ENCODE results near the gene SNAPIN. TPM values are rescaled to one million over a fixed set of nuclear protein-coding genes. Genes with fewer than 3 reads are reported as not detected.
A peak's percentile ranks its signal among the peaks of the same experiment; 100 is the strongest.

Gene SNAPIN
- total RNA-seq, 4 donors from 2014 or later: 10.5 to 38.4 (median 27.4) TPM

GRCh38 chr1:153612755-153613331 lies 45.7 kb upstream of the SNAPIN start, which contains the start of gene S100A16:
Gene S100A16 (minus strand): TSS chr1:153613137. CDS start chr1:153608151, 4,986 bp downstream.
- peak; percentile 91 for DNase-seq
- Histone ChIP-seq H3K4me3 (peak within 1 kb of the TSS; percentile 53 to 69 (median 60)), H3K4me1 (peaks cover 45 to 79% (median 60%) of the 10 kb centered on the region in 4 donors), H3K9me3 (no peaks in the 10 kb centered on the region), H3K27ac (peak within 1 kb of the TSS; percentile 89 to 97 (median 92)), H3K36me3 (no peaks in the 10 kb centered on the region), H3K27me3 (no peaks in the 10 kb centered on the region)
- 18% methylated on average over 9 of the region's 9 CpGs; no CpG with 5 or more reads in 1 of the 2 donors for WGBS, 2 donors (ENCODE audit: low coverage in 1 of 2)
- in situ Hi-C loops (cut with MboI; ENCODE audit: low pct_ligation_motif_present in 1 of 4, low pct_unique_long_range_greater_than_20kb in 1 of 4, low sequenced_read_pairs in 3 of 4): no loop called here
- intact Hi-C loops (cut with DNase I; ENCODE audit: low total_unique reads): loop anchor here (5.0 kb wide), 1 partner anchor 36 kb away; no protein-coding TSS in a partner anchor
- TF ChIP-seq CTCF (IDR thresholded peaks at IDR 0.05): peak in 1 of 5 experiments; percentile 13
- peak; percentile 97 for TF ChIP-seq POLR2A (IDR thresholded peaks at IDR 0.05)
- peak; percentile 95 to 98 (median 96) for TF ChIP-seq POLR2AphosphoS5 (IDR thresholded peaks at IDR 0.05)
- no peak for TF ChIP-seq EP300 (IDR thresholded peaks at IDR 0.05; ENCODE audit: low read depth)

- Histone ChIP-seq H3K36me3 (no peaks in the 10 kb centered on the region), H3K27ac (peak overlapping the region; percentile 89 to 97 (median 92)), H3K4me3 (peak overlapping the region in 3 of 4 donors; percentile 53 to 62 (median 57)), H3K9me3 (no peaks in the 10 kb centered on the region), H3K27me3 (no peaks in the 10 kb centered on the region), H3K4me1 (peaks cover 40 to 73% (median 55%) of the 10 kb centered on the region in 4 donors)
- no peak for DNase-seq
- intact Hi-C loops (cut with DNase I; ENCODE audit: low total_unique reads): loop anchor here (5.0 kb wide), 1 partner anchor 36 kb away; no protein-coding TSS in a partner anchor
- in situ Hi-C loops (cut with MboI; ENCODE audit: low pct_ligation_motif_present in 1 of 4, low pct_unique_long_range_greater_than_20kb in 1 of 4, low sequenced_read_pairs in 3 of 4): no loop called here
- 52% methylated on average over 5 of the region's 5 CpGs; no CpG with 5 or more reads in 1 of the 2 donors for WGBS, 2 donors (ENCODE audit: low coverage in 1 of 2)
- TF ChIP-seq POLR2AphosphoS5 (IDR thresholded peaks at IDR 0.05) (no peak), CTCF (IDR thresholded peaks at IDR 0.05) (no peak), POLR2A (IDR thresholded peaks at IDR 0.05) (no peak), EP300 (IDR thresholded peaks at IDR 0.05; ENCODE audit: low read depth) (no peak)
Measured at GRCh38 chr1:153613406-153613805, 45.1 kb upstream of the SNAPIN start.

GRCh38 chr1:153614189-153614900 lies 44.2 kb upstream of the SNAPIN start:
- Histone ChIP-seq H3K9me3 (no peaks in the 10 kb centered on the region), H3K27me3 (no peaks in the 10 kb centered on the region), H3K27ac (peak overlapping the region; percentile 89 to 97 (median 92)), H3K36me3 (no peaks in the 10 kb centered on the region), H3K4me1 (peaks cover 38 to 65% (median 50%) of the 10 kb centered on the region in 4 donors), H3K4me3 (no peak overlapping the region)
- in situ Hi-C loops (cut with MboI; ENCODE audit: low pct_ligation_motif_present in 1 of 4, low pct_unique_long_range_greater_than_20kb in 1 of 4, low sequenced_read_pairs in 3 of 4): no loop called here
- intact Hi-C loops (cut with DNase I; ENCODE audit: low total_unique reads): loop anchor here (5.0 kb wide), 1 partner anchor 37 kb away; no protein-coding TSS in a partner anchor
- no peak for DNase-seq
- WGBS, 2 donors (ENCODE audit: low coverage in 1 of 2): 64% methylated on average over 2 of the region's 2 CpGs; no CpG with 5 or more reads in 1 of the 2 donors
- no peak for TF ChIP-seq CTCF (IDR thresholded peaks at IDR 0.05)
- no peak for TF ChIP-seq POLR2A (IDR thresholded peaks at IDR 0.05)
- no peak for TF ChIP-seq EP300 (IDR thresholded peaks at IDR 0.05; ENCODE audit: low read depth)
- peak in 1 of 3 donors; percentile 8 for TF ChIP-seq POLR2AphosphoS5 (IDR thresholded peaks at IDR 0.05)

- peaks cover 34 to 59% (median 44%) of the 10 kb centered on the region in 4 donors for H3K4me1 ChIP-seq
- H3K4me3 ChIP-seq: peak overlapping the region in 2 of 4 donors; percentile 33 to 47
- intact Hi-C loops (cut with DNase I; ENCODE audit: low total_unique reads) (loop anchor here (5.0 kb wide), 1 partner anchor 38 kb away; no protein-coding TSS in a partner anchor), in situ Hi-C loops (cut with MboI; ENCODE audit: low pct_ligation_motif_present in 1 of 4, low pct_unique_long_range_greater_than_20kb in 1 of 4, low sequenced_read_pairs in 3 of 4) (no loop called here)
- H3K36me3 ChIP-seq: no peaks in the 10 kb centered on the region
- H3K27ac ChIP-seq: peak overlapping the region; percentile 89 to 97 (median 92)
- DNase-seq: no peak
- no peaks in the 10 kb centered on the region for H3K27me3 ChIP-seq
- no peaks in the 10 kb centered on the region for H3K9me3 ChIP-seq
- TF ChIP-seq POLR2AphosphoS5 (IDR thresholded peaks at IDR 0.05) (no peak), CTCF (IDR thresholded peaks at IDR 0.05) (no peak), POLR2A (IDR thresholded peaks at IDR 0.05) (no peak), EP300 (IDR thresholded peaks at IDR 0.05; ENCODE audit: low read depth) (no peak)
- 84% methylated on average over 7 of the region's 7 CpGs; no CpG with 5 or more reads in 1 of the 2 donors for WGBS, 2 donors (ENCODE audit: low coverage in 1 of 2)
Measured at GRCh38 chr1:153614906-153615305, 43.6 kb upstream of the SNAPIN start.
